HG02588 (cell line): Measurements from ENCODE around the gene NLRP11.

Experiments
- ATAC-seq: cut with Tn5 transposase; IDR thresholded peaks from one replicate; pipeline ENCODE4 v1.9.1; 2021; ENCODE audit warnings: mild to moderate bottlenecking, moderate library complexity; ENCODE audit not compliant: unreplicated experiment

Gene NLRP11

DNA sequence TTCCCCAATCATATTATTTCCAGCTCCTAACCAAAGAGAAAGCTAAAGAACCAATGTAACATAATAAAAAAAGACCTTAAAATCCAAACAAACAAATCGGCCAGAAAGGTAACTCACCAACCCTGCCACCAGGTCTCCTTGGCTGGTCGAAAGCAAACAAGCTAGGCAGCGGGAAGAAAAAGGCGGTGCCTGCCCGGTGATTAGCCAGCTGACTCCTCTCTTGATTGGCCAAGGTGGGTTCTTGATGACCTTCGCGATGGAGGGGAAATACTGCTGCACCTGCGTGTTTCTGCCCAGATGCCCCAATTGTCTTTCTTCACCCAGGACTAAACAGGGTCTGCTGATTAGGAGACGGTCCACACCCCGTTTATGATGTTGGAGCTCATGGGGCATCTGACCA, at the start of gene NLRP11:
NLRP11 (minus strand) TSS at position 154 of the 400 bp plus-strand sequence. CDS start 13,825 bp downstream, outside the sequence.
- no peak for ATAC-seq

DNA sequence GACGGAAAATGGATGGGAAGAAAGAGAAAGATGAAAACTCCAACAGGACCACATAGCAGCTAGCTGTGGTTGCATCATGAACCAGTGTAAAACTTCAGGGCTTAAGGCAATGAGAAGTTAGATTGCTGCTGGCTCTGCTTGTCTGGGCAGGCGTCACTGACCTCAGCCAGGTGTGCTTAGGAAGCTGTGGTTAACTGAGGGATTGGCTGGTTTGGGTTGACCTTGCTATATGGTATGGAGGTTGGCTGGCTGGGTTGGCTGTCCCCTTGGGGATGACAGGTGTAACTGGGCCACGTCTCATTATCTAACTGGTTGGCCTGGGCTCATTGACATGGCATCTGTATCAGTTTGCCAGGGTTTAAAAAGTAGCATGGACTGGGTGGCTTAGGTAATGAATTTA, 45.4 kb upstream of the NLRP11 start:
- no peak for ATAC-seq

DNA sequence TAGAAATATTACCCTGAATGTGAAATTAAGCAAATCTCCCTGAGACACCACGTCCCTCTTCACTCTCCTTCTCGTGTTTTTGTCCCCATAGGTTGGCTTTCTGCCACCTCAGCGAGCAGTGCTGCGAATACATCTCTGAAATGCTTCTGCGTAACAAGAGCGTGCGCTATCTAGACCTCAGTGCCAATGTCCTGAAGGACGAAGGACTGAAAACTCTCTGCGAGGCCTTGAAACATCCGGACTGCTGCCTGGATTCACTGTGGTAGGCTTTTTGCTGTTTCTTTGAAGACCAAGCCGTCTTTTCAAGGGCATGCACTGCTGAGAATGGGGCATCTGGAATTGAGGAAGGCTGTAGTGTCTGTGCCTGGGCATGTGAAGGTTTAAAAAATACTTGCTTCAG, 38.9 kb upstream of the NLRP11 start:
- no peak for ATAC-seq

DNA sequence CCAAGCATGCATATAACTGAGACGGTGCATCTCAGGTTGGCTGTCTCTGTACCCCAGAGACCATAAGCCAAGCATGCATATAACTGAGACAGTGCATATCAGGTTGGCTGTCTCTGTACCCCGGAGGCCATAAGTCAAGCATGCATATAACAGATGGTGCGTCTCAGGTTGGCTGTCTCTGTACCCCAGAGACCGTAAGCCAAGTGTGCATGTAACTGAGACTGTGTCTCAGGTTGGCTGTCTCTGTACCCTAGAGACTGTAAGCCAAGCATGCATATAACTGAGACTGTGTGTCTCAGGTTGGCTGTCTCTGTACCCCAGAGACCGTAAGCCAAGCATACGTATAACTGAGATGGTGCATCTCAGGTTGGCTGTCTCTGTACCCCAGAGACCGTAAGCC, 35.3 kb upstream of the NLRP11 start:
- no peak for ATAC-seq

DNA sequence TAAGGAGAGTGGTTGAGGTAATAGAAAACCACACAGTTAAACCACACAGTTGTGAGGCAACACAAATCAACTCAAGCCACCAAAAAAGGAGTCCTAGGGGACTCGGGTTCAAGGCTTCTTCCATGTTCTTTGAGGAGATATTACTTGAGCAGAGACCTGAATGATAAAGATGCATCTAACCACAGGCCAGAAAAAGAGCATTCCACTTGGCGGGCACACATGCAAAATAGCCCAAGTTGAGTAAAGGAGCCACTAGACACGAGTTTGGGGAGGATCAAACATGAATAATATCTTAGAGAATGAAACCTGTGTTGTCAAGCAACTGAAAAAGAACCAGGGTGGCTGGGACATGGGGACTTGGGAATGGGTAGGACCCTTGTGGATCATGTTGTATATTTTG, 34.7 kb upstream of the NLRP11 start:
- ATAC-seq: no peak

DNA sequence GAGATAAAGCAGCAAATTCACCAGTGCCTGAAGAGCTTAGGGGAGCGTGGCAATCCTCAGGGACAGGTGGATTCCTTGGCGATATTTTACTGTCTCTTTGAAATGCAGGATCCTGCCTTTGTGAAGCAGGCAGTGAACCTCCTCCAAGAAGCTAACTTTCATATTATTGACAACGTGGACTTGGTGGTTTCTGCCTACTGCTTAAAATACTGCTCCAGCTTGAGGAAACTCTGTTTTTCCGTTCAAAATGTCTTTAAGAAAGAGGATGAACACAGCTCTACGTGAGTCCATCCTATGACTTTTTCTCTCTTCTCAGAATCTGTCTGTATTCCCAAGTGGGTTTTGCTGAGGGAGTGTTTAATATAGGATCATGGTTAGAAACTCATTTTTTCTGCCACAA, 27.2 kb upstream of the NLRP11 start:
- ATAC-seq: no peak

DNA sequence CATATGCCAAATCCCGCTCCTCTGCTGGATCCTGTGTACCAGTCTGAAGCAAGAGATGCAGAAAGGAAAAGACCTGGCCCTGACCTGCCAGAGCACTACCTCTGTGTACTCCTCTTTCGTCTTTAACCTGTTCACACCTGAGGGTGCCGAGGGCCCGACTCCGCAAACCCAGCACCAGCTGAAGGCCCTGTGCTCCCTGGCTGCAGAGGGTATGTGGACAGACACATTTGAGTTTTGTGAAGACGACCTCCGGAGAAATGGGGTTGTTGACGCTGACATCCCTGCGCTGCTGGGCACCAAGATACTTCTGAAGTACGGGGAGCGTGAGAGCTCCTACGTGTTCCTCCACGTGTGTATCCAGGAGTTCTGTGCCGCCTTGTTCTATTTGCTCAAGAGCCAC, 26.6 kb upstream of the NLRP11 start:
- ATAC-seq: no peak

DNA sequence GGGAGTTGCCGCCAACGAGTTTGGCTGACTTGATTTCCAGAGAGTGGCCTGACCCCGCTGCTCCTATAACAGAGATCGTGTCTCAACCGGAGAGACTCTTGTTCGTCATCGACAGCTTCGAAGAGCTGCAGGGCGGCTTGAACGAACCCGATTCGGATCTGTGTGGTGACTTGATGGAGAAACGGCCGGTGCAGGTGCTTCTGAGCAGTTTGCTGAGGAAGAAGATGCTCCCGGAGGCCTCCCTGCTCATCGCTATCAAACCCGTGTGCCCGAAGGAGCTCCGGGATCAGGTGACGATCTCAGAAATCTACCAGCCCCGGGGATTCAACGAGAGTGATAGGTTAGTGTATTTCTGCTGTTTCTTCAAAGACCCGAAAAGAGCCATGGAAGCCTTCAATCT, 26.2 kb upstream of the NLRP11 start:
- ATAC-seq: no peak

DNA sequence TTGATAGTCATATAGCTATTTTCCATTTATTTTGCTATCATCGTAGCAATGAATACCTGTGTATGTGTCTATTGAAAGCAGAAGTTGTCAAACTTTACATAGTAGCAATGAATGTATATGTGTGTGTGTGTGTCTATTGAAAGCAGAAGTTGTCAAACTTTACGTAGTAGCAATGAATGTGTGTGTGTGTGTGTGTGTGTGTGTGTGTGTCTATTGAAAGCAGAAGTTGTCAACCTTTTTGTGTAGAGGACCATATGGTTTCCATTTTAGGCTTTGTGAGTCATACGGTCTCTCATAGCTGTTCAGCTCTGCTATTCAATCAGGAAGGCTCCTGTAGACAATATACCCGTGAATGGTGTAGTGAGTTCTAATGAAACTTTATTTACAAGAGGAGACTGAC, 25.4 kb upstream of the NLRP11 start:
- no peak for ATAC-seq

DNA sequence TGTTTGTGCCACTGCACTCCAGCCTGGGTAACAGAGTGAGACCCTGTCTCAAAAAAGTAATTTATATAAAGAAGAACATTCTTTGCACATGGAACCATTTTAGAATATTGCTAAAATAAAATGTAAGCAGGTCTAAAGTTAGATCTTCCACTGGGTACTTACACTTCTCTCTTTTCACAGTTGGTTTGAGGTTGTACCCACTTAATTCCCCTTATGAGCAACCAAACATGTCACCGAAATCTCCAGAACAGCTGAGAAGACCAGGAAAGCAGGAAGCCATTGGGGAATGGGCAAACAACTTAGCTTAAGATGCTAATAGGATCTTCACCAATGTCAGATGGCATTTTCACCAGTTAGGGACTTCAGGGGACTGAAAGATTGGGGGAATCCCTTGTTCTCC, 23.4 kb upstream of the NLRP11 start:
- no peak for ATAC-seq

DNA sequence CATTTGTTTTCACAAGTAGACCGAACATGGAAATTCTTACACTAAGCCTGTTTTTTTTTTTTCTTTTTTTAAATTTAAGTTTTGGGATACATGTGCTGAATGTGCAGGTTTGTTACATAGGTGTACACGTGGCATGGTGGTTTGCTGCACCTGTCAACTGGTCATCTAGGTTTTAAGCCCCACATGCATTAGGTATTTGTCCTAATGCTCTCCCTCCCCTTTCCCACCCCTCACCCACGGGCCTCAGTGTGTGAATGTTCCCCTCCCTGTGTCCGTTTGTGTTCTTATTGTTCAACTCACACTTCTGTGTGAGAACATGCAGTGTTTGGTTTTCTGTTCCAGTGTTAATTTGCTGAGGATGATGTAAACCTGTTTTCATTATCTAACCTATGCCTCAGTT, 7.1 kb upstream of the NLRP11 start:
- ATAC-seq: no peak

DNA sequence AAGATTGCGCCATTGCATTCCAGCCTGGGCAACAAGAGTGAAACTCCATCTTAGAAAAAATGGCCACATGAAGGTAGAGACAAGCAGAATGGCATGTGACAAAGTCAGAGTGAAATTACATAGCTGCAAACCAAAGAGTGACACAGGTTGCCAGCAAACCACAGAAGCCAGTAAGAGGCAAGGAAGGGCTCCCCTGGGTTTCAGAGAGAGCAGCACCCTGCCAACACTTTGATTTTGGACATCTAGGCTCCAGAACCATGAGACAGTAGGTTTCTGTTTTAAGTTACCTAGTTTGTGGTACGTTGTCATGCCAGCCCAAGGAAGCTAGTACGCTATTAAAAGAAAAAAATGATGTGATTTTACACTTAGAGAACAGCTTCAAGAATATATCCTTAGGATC, 6.5 kb upstream of the NLRP11 start:
- ATAC-seq: no peak

DNA sequence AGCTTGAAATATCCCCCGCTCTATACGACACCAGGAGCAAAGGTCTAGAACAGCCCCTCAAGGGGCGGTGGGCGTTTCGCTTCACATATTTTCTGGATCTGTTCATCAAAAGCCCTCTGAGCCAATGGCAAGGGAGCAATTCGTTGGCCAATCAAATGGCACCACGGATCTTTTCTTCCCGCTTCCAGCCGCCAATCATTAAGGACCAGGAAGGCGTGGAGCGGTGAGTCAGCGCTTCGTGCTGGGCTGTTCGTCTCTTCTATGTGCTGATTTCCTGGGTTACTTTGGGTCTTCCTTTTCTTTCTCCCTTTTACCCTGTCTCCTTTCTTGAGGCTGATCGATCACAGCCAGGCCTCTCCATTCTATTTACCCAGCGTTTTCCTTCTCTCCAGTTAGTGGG, 4.5 kb upstream of the NLRP11 start, which contains the start of gene NLRP4:
NLRP4 (plus strand) TSS at position 201 of the 400 bp plus-strand sequence. CDS start 15,541 bp downstream, outside the sequence.
- no peak for ATAC-seq

DNA sequence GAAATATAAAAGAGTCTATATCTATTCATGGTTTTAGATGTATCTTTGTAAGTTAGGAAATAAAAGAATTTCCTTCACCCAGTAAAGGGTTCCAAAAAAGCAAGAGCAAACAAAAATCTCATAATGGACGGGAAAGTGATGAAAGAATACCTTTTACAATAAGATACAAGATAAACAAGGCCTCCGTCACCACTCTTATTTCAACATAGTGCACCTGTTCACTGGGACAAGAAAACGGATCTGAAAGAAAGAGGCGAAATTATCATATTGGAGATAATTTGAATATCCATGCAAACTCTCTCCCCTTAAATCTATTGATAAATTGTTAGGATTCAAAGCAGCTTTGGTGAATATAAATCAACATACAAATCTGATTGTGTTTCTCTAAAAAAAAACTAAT, 877 bp upstream of the NLRP11 start:
- ATAC-seq: no peak

DNA sequence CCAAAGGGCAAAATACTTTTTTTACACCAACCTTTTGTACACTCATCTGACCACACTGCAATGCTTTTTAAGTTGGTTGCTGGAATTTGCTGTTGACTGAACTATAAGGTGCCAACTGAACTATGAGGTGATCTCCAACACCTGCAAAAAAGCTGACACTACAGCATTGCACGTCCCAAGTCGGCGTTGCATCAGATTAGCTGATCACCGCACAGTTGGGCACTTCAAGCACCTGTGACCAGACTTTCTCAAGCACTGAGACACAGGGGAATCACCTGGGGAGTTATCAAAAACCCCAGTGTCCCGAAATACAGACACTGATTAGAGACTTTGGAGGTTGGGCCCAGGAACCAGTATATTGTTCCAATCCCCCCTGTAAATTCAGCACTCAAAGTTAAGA, 1.1 kb downstream of the NLRP11 start:
- no peak for ATAC-seq

DNA sequence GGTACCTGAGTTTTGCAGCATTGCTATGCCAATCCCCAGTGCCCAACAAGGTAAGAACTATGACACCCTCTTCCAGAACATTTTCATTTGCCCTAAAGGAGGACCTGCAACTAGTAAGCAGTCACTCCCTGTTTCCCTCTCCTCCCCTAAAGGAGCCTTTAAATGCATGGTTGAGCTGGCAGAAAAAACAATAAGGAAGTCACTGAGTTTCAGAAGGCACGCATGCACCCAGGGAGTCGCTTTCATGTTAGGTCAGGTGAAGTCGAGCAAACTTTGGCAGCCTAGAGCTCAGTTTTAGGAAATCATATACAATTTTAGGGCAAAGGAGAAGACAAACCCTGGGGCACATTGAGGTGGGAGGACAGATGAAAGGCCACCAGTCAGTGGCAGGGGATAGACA, 11.8 kb downstream of the NLRP11 start:
- no peak for ATAC-seq

DNA sequence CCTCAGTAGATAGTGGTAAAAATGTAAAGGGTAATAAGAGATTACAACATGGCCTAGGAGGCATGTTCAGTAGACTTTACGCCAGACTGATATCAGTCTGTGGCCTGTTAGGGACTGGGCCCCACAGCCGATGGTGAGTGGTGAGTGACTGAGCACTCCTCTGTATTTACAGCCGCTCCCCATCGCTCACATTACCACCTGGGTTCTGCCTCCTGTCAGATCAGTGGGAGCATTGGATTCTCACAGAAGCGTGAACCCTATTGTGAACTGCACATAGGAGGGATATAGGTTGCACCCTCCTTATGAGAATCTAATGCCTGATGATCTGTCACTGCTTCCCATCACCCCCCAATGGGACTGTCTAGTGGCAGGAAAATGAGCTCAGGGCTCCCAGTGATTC, 17.9 kb downstream of the NLRP11 start:
- no peak for ATAC-seq

DNA sequence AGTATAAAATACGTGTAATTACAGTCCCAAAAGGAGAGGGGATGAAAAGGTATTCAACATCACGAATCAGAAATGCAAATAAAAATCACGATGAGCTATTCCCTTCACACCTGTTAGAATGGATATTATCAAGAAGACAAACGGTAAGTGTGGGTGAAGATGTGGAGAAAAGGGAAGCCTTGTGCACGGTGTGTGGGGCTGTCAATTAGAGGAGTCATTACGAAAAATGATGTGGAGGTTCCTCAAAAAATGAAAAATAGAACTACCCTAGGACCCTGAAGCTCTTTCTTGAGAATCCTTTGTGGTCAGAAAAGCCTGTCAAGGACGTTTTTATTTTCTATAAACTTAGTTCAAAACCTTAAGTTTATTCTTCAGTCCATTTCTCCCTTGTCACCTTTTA, 19.4 kb downstream of the NLRP11 start:
- ATAC-seq: no peak

DNA sequence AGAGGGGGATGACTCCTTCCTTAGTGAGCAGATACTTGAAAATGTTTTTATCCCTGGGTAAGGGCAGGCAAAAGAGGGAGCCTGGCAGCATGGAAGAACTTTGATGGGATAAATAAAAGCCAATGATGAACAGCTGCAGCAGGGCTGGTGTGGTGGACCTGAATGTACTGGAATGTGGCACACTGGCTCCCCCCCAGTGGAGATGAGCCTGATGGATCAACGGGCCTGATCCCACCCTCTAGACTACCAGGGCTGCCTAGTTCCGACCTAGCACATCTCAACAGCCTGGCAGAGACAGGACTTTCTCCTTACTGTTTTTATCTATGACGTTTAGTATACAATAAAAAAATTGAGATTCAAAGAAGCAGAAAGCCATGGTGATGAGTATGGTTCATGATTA, 20.5 kb downstream of the NLRP11 start:
- no peak for ATAC-seq

DNA sequence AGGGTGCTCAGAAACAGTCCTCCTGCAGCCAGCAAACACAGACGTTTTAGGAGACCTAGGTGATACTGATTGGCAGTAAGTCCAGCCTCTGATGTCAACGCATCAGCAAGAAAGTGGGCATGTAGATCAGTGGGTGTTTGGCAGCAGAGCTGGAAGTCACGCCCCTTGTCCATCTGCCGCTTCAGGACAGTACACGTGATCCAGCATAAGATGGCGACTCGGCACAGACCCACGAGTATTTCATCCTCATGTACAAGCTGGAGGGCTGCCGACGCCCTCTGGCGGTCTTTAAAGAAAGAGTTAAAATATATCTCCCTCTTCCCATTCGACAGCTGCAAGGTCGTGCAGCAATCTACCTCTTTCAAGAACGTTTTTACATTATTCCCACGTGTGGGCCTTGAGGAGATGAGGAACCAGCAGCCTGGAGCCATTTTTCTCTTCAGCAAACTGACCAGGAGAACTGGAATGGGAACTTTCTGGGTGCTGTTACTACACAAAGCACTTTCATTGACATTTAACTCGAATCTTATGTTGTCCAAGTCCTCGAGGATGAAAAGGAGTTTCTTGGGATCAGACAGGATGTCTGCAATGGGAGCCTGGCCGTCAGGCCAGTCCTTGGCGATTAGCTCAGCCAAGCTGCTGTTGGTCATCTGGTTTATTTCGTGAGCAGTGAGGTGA, 22.3 kb downstream of the NLRP11 start:
- ATAC-seq: no peak

DNA sequence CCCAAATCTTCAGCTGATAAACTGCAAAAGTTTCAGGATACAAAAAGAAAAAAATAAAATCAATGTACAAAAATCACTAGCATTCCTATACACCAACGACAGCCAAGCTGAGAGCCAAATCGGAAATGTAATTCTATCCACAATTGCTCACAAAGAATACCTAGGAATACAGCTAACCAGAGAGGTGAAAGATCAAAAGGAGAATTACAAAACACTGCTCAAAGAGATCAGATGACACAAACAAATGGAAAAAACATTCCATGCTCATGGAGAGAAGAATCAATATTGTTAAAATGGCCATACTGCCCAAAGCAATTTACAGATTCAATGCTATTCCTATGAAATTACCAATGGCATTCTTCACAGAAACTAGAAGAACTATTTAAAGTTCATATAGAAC, 29.5 kb downstream of the NLRP11 start:
- no peak for ATAC-seq

DNA sequence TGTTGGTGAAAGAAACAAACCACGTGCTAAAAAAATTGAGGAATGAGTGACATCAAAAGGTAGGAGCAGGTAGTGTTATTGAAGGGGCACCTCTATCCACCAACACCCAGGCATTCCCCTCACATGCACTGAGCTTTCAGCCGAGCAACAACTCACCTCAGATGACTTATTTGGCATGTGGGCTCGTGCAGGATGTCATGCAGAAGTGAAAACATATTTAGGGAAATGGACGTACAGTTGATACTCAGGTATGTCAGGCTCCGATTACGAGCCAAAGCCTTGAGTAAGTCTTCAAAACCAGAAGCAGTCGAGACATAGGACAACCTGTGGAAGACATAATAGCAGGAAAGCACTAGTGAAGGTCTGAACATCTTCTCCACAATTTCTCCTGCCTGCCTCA, 30.4 kb downstream of the NLRP11 start:
- ATAC-seq: no peak

DNA sequence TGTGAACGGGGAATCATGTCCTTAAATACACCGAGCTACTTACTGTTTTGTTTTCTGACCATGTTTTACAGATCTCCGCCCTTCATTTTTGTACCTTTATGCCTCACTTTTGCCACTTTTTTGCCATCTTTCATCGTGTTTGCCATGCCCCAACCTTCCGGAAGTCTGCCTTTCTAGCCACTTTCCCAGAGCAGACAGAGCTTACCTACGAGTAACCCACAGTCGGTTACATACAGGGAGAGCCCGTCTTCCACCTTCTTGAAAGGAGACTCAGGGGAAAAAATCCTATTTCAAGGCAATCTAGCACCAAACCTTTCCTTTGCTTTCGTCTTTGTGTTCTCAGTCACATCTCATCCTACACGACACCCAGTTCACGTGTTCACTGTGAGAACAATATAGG, 36.8 kb downstream of the NLRP11 start:
- no peak for ATAC-seq
